ENCODE measurements around the gene PDGFRB. TPM values are rescaled to one million over a fixed set of nuclear protein-coding genes. Genes with fewer than 3 reads are reported as not detected.

The PDGFRB gene
- total RNA-seq, 2 experiments from 2014 or later: 0.14 to 1.0 TPM

DNA sequence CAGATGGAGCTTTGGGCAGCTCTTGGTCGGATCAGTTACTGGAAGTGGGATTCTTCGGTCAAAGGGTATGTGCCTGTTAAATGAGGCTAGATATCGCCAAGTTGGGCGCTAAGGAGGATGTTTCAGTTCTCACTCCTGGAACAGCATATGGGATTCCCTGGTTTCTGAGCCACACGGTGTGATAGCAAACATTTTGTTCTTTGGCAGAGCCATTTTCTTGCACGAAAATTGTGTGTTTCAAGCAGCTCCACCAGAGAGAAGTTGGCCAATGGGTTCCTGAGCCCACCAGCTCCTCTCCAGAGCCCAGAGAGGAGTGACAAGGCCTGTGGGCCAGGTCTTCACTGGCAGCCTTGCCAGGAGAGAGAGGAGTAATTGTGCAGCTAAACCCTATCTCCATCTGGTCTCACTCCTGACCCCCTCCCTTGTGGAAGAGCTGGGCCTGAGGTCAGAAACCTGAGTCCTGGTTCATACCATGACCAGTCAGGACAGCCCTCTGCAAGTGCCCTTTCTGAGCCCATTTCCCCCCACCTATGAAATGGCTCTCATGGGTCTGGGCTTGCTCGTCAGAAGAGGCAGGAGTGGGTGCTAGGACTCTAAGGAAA lies 23.5 kb upstream of the PDGFRB start:
- H3K4me1 Mint-ChIP-seq (ENCODE audit: low read depth): no peaks in the 10 kb centered on the region
- CTCF ChIA-PET: no interaction called here
- H3K4me3 Mint-ChIP-seq: no peak overlapping the region
- no peak for DNase-seq
- H3K27me3 Mint-ChIP-seq (ENCODE audit: low read depth): no peaks in the 10 kb centered on the region
- H3K27ac Mint-ChIP-seq: no peak overlapping the region
- no peaks in the 10 kb centered on the region for H3K9me3 Mint-ChIP-seq
- intact Hi-C loops (cut with micrococcal nuclease): no loop called here
- H3K36me3 Mint-ChIP-seq (ENCODE audit: low read depth): no peaks in the 10 kb centered on the region

DNA sequence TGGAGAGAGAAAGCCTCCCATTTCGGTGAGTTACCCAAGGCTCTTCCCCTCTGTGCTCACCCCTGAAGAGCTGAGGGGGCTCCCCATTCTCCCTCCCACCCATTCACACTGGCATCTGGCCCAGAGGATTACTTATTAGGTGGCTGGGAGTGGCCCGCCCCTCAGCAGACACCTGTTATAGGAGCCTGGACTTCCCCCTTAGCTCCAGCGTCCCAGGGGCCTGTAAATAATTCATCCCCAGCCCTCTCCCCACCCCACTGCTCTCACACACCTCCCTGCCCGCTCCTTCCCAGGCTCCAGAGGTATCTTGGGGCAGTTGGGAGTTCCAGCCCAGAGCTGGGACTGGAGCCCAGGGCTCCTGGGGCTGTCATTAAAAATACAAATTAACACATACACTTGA lies 22.6 kb upstream of the PDGFRB start:
- Mint-ChIP-seq H3K4me1 (ENCODE audit: low read depth) (no peaks in the 10 kb centered on the region), H3K4me3 (no peak overlapping the region), H3K9me3 (no peaks in the 10 kb centered on the region), H3K36me3 (ENCODE audit: low read depth) (no peaks in the 10 kb centered on the region), H3K27ac (no peak overlapping the region), H3K27me3 (ENCODE audit: low read depth) (no peaks in the 10 kb centered on the region)
- CTCF ChIA-PET: no interaction called here
- intact Hi-C loops (cut with micrococcal nuclease): no loop called here
- no peak for DNase-seq

DNA sequence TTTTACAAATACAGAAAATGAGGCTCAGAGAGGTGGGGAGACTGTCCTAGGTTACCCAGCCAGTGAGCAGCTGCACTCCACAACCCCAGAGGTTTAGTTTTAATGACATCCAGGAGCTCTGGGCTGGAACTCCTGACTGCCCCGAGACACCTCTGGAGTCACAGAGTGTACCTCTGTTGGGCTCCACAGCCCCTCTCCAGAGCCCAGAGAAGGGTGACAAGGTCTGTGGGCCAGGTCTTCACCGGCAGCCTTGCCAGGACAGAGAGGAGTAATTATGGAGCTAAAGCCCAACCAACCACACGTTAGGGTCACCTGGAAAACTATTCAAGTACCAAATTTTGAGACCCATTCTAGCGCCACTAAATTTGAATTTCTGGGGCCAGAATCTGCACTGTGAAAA lies 22.1 kb upstream of the PDGFRB start:
- intact Hi-C loops (cut with micrococcal nuclease): no loop called here
- no peak for DNase-seq
- CTCF ChIA-PET: no interaction called here
- Mint-ChIP-seq H3K36me3 (ENCODE audit: low read depth) (no peaks in the 10 kb centered on the region), H3K27me3 (ENCODE audit: low read depth) (no peaks in the 10 kb centered on the region), H3K9me3 (no peaks in the 10 kb centered on the region), H3K27ac (no peak overlapping the region), H3K4me3 (no peak overlapping the region), H3K4me1 (ENCODE audit: low read depth) (no peaks in the 10 kb centered on the region)

DNA sequence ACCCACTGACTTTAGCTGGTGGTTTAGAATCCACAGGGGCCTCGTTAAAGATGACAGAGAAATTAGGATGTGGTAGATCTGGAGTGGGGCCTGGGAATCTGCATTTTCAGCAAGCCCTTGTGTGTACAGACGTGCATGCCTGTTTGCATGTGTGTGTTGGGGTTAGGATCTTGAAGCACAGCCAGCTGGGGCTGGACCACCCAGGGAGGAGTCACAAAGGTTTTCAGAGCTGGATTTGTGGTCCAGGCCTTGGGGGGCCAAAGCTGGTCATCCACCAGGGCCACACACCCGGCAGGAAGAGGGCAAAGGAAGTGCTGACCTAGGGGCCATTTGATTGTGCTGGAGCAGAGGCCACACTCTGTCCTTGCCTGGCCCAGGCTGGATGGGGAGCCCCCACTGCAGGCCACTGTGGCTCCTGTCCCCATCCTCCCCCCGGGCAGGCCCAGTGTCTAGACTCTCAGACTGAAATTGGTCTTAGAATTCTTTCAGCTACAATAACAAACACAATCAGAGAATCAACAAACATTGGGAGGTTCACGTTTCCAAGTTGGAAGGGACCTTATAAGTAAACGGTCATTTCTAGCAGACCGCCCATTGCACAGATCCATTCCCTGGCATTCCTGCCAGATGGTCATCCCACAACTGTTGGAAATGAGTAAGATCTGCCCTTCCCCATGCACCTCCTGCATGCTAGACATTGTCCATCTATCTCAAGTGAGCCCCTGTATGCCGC lies 21.3 kb upstream of the PDGFRB start:
- no peaks in the 10 kb centered on the region for H3K4me1 Mint-ChIP-seq (ENCODE audit: low read depth)
- CTCF ChIA-PET: interaction anchor here (1.0 kb wide), 1 partner anchor 38 kb away, joined by 3 read pairs; no protein-coding TSS in a partner anchor
- intact Hi-C loops (cut with micrococcal nuclease): no loop called here
- no peaks in the 10 kb centered on the region for H3K9me3 Mint-ChIP-seq
- H3K27me3 Mint-ChIP-seq (ENCODE audit: low read depth): no peaks in the 10 kb centered on the region
- no peaks in the 10 kb centered on the region for H3K36me3 Mint-ChIP-seq (ENCODE audit: low read depth)
- H3K4me3 Mint-ChIP-seq: no peak overlapping the region
- no peak for DNase-seq
- no peak overlapping the region for H3K27ac Mint-ChIP-seq

DNA sequence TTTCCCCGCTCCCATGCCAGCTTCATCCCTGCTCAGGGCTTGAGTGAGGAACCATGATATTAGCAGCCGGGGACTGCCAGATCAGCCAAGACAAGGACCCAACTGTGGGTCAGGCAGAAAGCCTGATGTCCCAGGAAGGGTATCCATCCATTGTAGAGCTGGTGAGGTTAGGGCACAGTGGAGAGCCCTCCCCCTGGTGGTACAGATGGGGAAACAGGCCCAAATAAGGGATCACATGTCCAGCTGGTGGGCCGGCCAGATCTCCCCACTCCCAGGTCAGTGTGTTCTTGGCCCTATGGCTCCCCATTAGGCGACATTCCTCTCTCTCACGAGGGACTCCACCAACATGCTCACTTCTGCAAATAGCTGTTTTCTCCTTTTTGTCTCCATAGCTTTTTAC lies 19.9 kb upstream of the PDGFRB start:
- Mint-ChIP-seq H3K27me3 (ENCODE audit: low read depth) (peaks cover 2% of the 10 kb centered on the region), H3K9me3 (no peaks in the 10 kb centered on the region), H3K4me1 (ENCODE audit: low read depth) (no peaks in the 10 kb centered on the region), H3K4me3 (no peak overlapping the region), H3K36me3 (ENCODE audit: low read depth) (no peaks in the 10 kb centered on the region), H3K27ac (no peak overlapping the region)
- intact Hi-C loops (cut with micrococcal nuclease): no loop called here
- CTCF ChIA-PET: interaction anchor here (0.7 to 1.1 kb wide), 4 partner anchors 13 to 145 kb away, joined by 3 to 4 read pairs (median 4); no protein-coding TSS in a partner anchor
- no peak for DNase-seq

DNA sequence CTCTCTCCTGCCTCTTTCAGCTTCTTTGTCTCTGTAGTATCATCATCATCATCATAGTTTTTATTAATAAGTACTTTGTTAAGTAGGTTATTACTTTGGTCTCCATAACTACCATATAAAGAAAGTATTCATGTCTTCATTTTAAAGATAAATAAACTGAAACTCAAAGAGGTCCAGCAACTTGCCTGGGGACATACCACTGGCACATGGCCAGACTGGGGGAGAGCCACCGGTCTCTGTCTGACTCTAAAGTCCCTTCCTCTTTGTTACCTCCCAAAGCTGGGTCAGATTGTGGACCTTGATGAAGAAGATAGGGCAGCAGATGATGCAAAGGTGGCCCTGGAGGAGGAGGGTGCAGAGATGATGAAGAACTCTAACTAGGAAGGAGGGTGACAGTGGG lies 19.4 kb upstream of the PDGFRB start:
- DNase-seq: no peak
- peaks cover 4% of the 10 kb centered on the region for H3K27me3 Mint-ChIP-seq (ENCODE audit: low read depth)
- H3K9me3 Mint-ChIP-seq: no peaks in the 10 kb centered on the region
- no peak overlapping the region for H3K27ac Mint-ChIP-seq
- H3K36me3 Mint-ChIP-seq (ENCODE audit: low read depth): no peaks in the 10 kb centered on the region
- CTCF ChIA-PET: interaction anchor here (0.7 to 1.5 kb wide), 4 partner anchors 12 to 144 kb away, joined by 3 to 4 read pairs (median 4); no protein-coding TSS in a partner anchor
- intact Hi-C loops (cut with micrococcal nuclease): no loop called here
- H3K4me3 Mint-ChIP-seq: no peak overlapping the region
- H3K4me1 Mint-ChIP-seq (ENCODE audit: low read depth): no peaks in the 10 kb centered on the region

DNA sequence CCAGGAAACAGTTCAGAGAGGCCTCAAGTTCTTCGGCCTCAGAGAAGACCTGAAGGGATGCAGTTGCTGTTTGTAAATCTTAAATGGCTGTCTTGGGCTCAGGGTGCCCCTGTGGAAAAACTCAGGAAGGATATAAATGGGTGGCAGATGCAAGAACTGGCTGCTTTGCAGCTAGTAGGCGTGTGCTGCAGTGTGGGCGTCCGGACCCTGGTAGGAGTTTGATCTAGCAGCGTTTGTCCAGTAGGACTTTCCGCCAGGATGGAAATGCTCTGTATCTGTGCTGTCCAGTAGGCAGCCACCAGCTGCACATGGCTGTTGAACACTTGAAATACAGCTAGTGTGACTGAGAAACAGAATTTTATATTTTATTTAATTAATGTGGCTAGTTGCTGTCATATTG lies 18.6 kb upstream of the PDGFRB start:
- intact Hi-C loops (cut with micrococcal nuclease): no loop called here
- Mint-ChIP-seq H3K4me3 (no peak overlapping the region), H3K27me3 (ENCODE audit: low read depth) (peaks cover 6% of the 10 kb centered on the region), H3K4me1 (ENCODE audit: low read depth) (no peaks in the 10 kb centered on the region), H3K9me3 (no peaks in the 10 kb centered on the region), H3K36me3 (ENCODE audit: low read depth) (no peaks in the 10 kb centered on the region), H3K27ac (no peak overlapping the region)
- CTCF ChIA-PET: interaction anchor here (1.1 to 1.5 kb wide), 2 partner anchors 36 to 40 kb away, joined by 3 to 4 read pairs; no protein-coding TSS in a partner anchor
- DNase-seq: no peak

DNA sequence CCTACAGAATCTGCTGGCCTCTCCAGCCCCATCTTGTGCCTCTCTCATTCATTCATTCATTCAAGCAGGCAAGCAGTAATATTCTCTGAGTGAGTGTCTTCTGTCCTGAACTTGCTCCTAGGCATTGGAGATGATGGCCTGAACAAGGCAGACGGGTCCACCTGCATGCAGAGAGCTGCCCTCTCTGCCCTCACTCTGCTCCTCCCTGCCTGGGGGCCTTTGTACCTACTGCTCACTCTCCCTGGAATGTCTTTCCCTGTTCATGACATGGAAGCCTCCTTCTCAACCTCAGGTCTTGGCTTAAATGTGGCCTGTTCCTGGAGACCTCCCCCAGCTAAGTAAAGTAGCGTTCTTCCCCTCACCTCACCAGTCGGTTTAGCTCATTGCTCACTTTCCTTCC lies 17.5 kb upstream of the PDGFRB start:
- Mint-ChIP-seq H3K27me3 (ENCODE audit: low read depth) (peaks cover 13% of the 10 kb centered on the region), H3K9me3 (no peaks in the 10 kb centered on the region), H3K4me3 (no peak overlapping the region), H3K27ac (no peak overlapping the region), H3K4me1 (ENCODE audit: low read depth) (no peaks in the 10 kb centered on the region), H3K36me3 (ENCODE audit: low read depth) (no peaks in the 10 kb centered on the region)
- CTCF ChIA-PET: interaction anchor here (1.1 kb wide), 1 partner anchor 13 kb away, joined by 3 read pairs; no protein-coding TSS in a partner anchor
- intact Hi-C loops (cut with micrococcal nuclease): no loop called here
- no peak for DNase-seq

DNA sequence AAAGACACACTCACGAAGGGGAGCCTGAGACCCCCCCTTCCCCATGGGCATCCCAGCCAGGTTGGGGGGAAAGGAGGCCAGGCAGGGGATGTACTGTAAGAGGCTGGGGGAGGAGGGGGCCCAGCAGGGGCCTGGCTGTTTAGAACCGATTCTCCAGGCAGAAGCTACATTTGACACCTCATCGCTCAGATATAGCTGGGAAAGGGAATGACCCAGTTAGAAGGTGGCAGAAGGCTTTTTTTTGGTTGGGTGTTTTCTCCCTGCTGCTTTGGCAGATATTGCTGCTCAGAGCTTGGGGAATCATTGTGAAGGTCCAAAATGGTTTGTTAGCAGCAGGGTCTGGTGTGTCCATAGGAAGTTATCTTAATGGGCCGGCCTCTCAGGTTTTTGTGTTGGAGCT lies 16.9 kb upstream of the PDGFRB start:
- Mint-ChIP-seq H3K4me1 (ENCODE audit: low read depth) (peaks cover under 1% of the 10 kb centered on the region), H3K27ac (no peak overlapping the region), H3K36me3 (ENCODE audit: low read depth) (no peaks in the 10 kb centered on the region), H3K9me3 (no peaks in the 10 kb centered on the region), H3K4me3 (no peak overlapping the region), H3K27me3 (ENCODE audit: low read depth) (peaks cover 18% of the 10 kb centered on the region)
- no peak for DNase-seq
- intact Hi-C loops (cut with micrococcal nuclease): no loop called here
- CTCF ChIA-PET: interaction anchor here (1.0 to 1.1 kb wide), 2 partner anchors 12 to 46 kb away, joined by 3 read pairs; no protein-coding TSS in a partner anchor

DNA sequence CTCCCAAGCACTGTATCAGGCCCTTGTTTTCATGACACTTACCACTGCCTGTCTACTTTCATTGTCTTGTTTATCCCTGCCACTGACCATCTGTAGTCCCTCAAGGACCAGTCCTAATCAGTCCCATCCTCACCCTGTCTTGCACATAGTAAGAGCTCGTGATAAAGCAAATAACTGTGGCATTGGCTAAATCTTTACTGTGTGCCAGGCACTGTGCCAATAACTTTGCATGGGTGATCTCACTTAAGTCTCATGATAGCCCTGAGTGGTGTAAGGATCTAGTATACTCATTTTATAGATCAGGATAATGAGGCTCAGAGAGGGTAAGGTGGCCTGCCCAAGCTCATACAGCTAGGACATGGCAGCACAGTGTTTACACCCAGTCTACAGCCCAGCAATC lies 16.5 kb upstream of the PDGFRB start:
- H3K4me1 Mint-ChIP-seq (ENCODE audit: low read depth): peaks cover 2% of the 10 kb centered on the region
- CTCF ChIA-PET: interaction anchor here (1.0 to 1.1 kb wide), 3 partner anchors 10 to 46 kb away, joined by 3 read pairs; no protein-coding TSS in a partner anchor
- no peaks in the 10 kb centered on the region for H3K36me3 Mint-ChIP-seq (ENCODE audit: low read depth)
- no peaks in the 10 kb centered on the region for H3K9me3 Mint-ChIP-seq
- H3K27ac Mint-ChIP-seq: no peak overlapping the region
- DNase-seq: no peak
- intact Hi-C loops (cut with micrococcal nuclease): no loop called here
- H3K4me3 Mint-ChIP-seq: no peak overlapping the region
- peaks cover 22% of the 10 kb centered on the region for H3K27me3 Mint-ChIP-seq (ENCODE audit: low read depth)

DNA sequence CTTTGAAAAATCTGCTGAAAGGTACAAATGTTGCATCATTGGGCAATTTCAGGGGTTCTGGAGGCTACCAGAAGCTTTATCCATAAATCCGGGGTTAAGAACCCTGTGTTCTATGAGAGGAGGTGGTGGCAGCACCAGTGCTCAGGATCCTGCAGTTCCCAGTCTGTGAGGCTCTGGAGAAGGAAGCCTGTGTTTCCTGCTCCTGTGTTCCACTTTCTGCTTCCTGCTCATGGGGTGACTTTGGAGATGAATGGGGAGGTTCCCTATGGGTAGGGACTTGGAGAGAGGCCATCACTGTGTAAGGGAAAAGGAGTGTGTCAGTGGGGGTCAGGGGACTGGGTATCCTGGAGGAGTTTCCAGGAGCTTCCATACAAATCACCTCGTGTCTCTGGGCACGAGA lies 13.2 kb upstream of the PDGFRB start:
- no peak for DNase-seq
- Mint-ChIP-seq H3K9me3 (no peaks in the 10 kb centered on the region), H3K27me3 (ENCODE audit: low read depth) (peaks cover 29% of the 10 kb centered on the region), H3K4me3 (no peak overlapping the region), H3K36me3 (ENCODE audit: low read depth) (no peaks in the 10 kb centered on the region), H3K4me1 (ENCODE audit: low read depth) (peaks cover 2% of the 10 kb centered on the region), H3K27ac (no peak overlapping the region)
- CTCF ChIA-PET: no interaction called here
- intact Hi-C loops (cut with micrococcal nuclease): no loop called here

DNA sequence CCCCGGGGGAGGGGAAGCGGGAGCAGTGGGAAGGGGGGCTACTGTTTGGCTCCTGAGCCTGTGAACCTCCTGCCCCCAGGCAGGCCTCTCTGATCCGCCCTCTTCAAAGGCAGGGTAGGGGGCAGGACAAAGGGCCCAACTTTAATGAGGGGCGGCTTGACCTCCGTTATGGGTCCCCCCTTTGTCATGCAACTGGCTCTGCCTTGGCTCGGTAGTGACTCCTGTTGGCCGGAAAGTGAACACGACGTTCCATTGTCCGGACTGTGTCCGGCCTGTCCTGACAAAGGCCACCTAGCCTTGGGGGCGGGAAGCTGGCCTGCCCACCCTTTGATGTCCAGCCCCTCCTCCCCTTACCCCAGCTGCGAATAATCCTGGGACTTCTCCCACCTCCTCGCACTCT lies 12.3 kb upstream of the PDGFRB start:
- DNase-seq: no peak
- CTCF ChIA-PET: no interaction called here
- Mint-ChIP-seq H3K9me3 (no peaks in the 10 kb centered on the region), H3K4me3 (no peak overlapping the region), H3K4me1 (ENCODE audit: low read depth) (peaks cover 2% of the 10 kb centered on the region), H3K27me3 (ENCODE audit: low read depth) (peaks cover 29% of the 10 kb centered on the region), H3K27ac (no peak overlapping the region), H3K36me3 (ENCODE audit: low read depth) (no peaks in the 10 kb centered on the region)
- intact Hi-C loops (cut with micrococcal nuclease): no loop called here

DNA sequence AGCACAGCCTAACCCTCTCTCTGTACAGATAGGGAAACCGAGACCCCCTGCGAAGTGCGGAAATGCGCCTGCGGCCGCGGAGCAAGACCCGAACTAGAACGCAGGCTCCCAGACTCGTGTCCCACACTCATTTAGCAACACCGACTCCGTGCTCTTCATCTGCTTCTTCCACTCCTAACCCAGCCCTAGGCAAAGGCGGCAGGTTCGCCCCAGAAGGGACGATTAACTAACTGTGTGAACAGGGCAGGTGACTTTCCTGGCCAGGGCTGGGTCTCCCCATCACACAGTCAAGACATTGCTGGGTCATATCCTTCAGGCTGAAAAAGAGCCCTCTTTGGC lies 11.8 kb upstream of the PDGFRB start:
- CTCF ChIA-PET: no interaction called here
- DNase-seq: no peak

More for the DNA sequence above, 11.8 kb upstream of the PDGFRB start:
- no peaks in the 10 kb centered on the region for H3K9me3 Mint-ChIP-seq
- no peaks in the 10 kb centered on the region for H3K36me3 Mint-ChIP-seq (ENCODE audit: low read depth)
- H3K4me1 Mint-ChIP-seq (ENCODE audit: low read depth): peaks cover 2% of the 10 kb centered on the region
- peaks cover 29% of the 10 kb centered on the region for H3K27me3 Mint-ChIP-seq (ENCODE audit: low read depth)
- no peak overlapping the region for H3K27ac Mint-ChIP-seq
- intact Hi-C loops (cut with micrococcal nuclease): no loop called here
- no peak overlapping the region for H3K4me3 Mint-ChIP-seq
